ENCODE results near the gene CD300H.
"Not testable (repeated sequence)": the region's sequence is repeated elsewhere in the genome, so short reads cannot be mapped to it uniquely, and the experiment has no call there.

CD300H gene

GRCh38 chr17:74592087-74592990 lies 25.0 kb upstream of the CD300H start, which contains the start of gene CD300LD:
Gene CD300LD, minus strand, starts transcription at chr17:74592283. Its CDS starts 81 bp downstream, at chr17:74592202.
- no peak within 1 kb of the TSS for H3K9ac ChIP-seq (ENCODE audit: low read length in 5 of 5)

GRCh38 chr17:74591503-74591902 lies 24.2 kb upstream of the CD300H start:
- H3K27ac ChIP-seq (ENCODE audit: low read depth, low read length), result no peak overlapping the region
- H3K9me3 ChIP-seq (ENCODE audit: control insufficient read depth in 5 of 5, low read length in 5 of 5), result peaks cover 0 to 4% (median 2%) of the 10 kb centered on the region in 5 donors
- H3K36me3 ChIP-seq (ENCODE audit: control insufficient read depth in 5 of 5, insufficient read depth in 5 of 5, low read length in 5 of 5), result no peaks in the 10 kb centered on the region
- peaks cover 0 to 9% (median 0%) of the 10 kb centered on the region in 5 donors for H3K4me1 ChIP-seq (ENCODE audit: control insufficient read depth in 5 of 5, insufficient read depth in 5 of 5, low read length in 5 of 5)
- peaks cover 0 to 3% (median 0%) of the 10 kb centered on the region in 5 donors for H3K27me3 ChIP-seq (ENCODE audit: control insufficient read depth in 5 of 5, insufficient read depth in 4 of 5, low read length in 5 of 5)
- H3K4me3 ChIP-seq (ENCODE audit: low read depth in 1 of 5, low read length in 5 of 5), result no peak overlapping the region
- no peak overlapping the region for H3K9ac ChIP-seq (ENCODE audit: low read length in 5 of 5)

More at GRCh38 chr17:74592087-74592990, 25.0 kb upstream of the CD300H start, which contains the start of gene CD300LD:
- peaks cover 0 to 3% (median 0%) of the 10 kb centered on the region in 5 donors for H3K27me3 ChIP-seq (ENCODE audit: control insufficient read depth in 5 of 5, insufficient read depth in 4 of 5, low read length in 5 of 5)
- no peak within 1 kb of the TSS for H3K27ac ChIP-seq (ENCODE audit: low read depth, low read length)
- no peak within 1 kb of the TSS for H3K4me3 ChIP-seq (ENCODE audit: low read depth in 1 of 5, low read length in 5 of 5)
- H3K9me3 ChIP-seq (ENCODE audit: control insufficient read depth in 5 of 5, low read length in 5 of 5), result peaks cover 0 to 4% (median 2%) of the 10 kb centered on the region in 5 donors
- H3K4me1 ChIP-seq (ENCODE audit: control insufficient read depth in 5 of 5, insufficient read depth in 5 of 5, low read length in 5 of 5), result peaks cover 0 to 9% (median 0%) of the 10 kb centered on the region in 5 donors
- no peaks in the 10 kb centered on the region for H3K36me3 ChIP-seq (ENCODE audit: control insufficient read depth in 5 of 5, insufficient read depth in 5 of 5, low read length in 5 of 5)

DNA sequence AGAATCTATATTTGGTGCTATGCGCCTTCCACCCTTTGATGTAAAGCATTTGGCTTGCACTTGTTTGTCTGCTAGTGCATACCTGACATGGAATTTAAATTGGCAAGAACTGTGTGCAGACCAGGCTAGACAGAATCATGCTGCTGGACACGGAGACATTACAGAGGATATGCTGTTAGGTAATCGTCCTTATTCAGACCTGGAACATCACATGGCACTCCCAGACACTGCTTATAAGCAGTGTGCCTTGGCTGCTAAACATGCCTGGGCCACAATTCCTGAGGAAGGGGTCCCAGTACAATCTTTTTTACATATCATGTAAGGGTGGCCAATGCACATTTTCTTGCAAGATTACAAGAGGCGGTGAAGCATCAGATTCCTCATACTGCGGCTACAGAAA lies 18.4 kb upstream of the CD300H start:
- no peak overlapping the region for H3K27ac ChIP-seq (ENCODE audit: low read depth, low read length)
- H3K4me3 ChIP-seq (ENCODE audit: low read depth in 1 of 5, low read length in 5 of 5), result no peak overlapping the region
- no peaks in the 10 kb centered on the region for H3K4me1 ChIP-seq (ENCODE audit: control insufficient read depth in 5 of 5, insufficient read depth in 5 of 5, low read length in 5 of 5)
- peaks cover 0 to 9% (median 3%) of the 10 kb centered on the region in 5 donors for H3K9me3 ChIP-seq (ENCODE audit: control insufficient read depth in 5 of 5, low read length in 5 of 5)
- H3K9ac ChIP-seq (ENCODE audit: low read length in 5 of 5), result no peak overlapping the region
- H3K27me3 ChIP-seq (ENCODE audit: control insufficient read depth in 5 of 5, insufficient read depth in 4 of 5, low read length in 5 of 5), result peaks cover 0 to 9% (median 4%) of the 10 kb centered on the region in 5 donors
- no peaks in the 10 kb centered on the region for H3K36me3 ChIP-seq (ENCODE audit: control insufficient read depth in 5 of 5, insufficient read depth in 5 of 5, low read length in 5 of 5)

GRCh38 chr17:74584292-74585060 lies 17.2 kb upstream of the CD300H start:
- H3K9me3 ChIP-seq (ENCODE audit: control insufficient read depth in 5 of 5, low read length in 5 of 5), result peaks cover 0 to 9% (median 3%) of the 10 kb centered on the region in 5 donors
- peaks cover 0 to 9% (median 4%) of the 10 kb centered on the region in 5 donors for H3K27me3 ChIP-seq (ENCODE audit: control insufficient read depth in 5 of 5, insufficient read depth in 4 of 5, low read length in 5 of 5)
- H3K36me3 ChIP-seq (ENCODE audit: control insufficient read depth in 5 of 5, insufficient read depth in 5 of 5, low read length in 5 of 5), result no peaks in the 10 kb centered on the region
- H3K9ac ChIP-seq (ENCODE audit: low read length in 5 of 5), result no peak overlapping the region
- no peak overlapping the region for H3K4me3 ChIP-seq (ENCODE audit: low read depth in 1 of 5, low read length in 5 of 5)
- peaks cover 0 to 7% (median 0%) of the 10 kb centered on the region in 5 donors for H3K4me1 ChIP-seq (ENCODE audit: control insufficient read depth in 5 of 5, insufficient read depth in 5 of 5, low read length in 5 of 5)
- no peak overlapping the region for H3K27ac ChIP-seq (ENCODE audit: low read depth, low read length)

DNA sequence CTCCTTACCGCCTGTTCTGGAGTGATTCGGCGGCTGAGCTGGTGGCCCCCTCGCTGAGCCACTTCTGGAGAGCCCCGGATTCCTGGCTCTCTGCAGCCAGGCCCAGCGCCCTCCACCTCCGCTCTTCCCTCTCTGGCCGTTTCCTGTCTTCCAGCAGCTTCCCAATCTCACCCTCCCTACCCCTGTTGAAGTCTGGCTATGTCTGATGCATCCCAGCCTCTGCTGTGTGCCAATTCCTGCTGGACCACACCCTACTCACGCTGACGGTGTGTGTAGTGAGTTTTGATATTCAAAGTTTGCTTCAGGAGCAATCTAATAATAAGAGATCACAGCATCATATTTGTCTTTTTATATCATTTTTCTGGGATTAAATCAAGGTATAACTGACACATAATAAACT lies 15.3 kb upstream of the CD300H start:
- Histone ChIP-seq H3K27ac (ENCODE audit: low read depth, low read length) (no peak overlapping the region), H3K4me3 (ENCODE audit: low read depth in 1 of 5, low read length in 5 of 5) (no peak overlapping the region), H3K27me3 (ENCODE audit: control insufficient read depth in 5 of 5, insufficient read depth in 4 of 5, low read length in 5 of 5) (peaks cover 0 to 9% (median 6%) of the 10 kb centered on the region in 5 donors), H3K9me3 (ENCODE audit: control insufficient read depth in 5 of 5, low read length in 5 of 5) (peaks cover 0 to 9% (median 0%) of the 10 kb centered on the region in 5 donors), H3K9ac (ENCODE audit: low read length in 5 of 5) (no peak overlapping the region), H3K36me3 (ENCODE audit: control insufficient read depth in 5 of 5, insufficient read depth in 5 of 5, low read length in 5 of 5) (no peaks in the 10 kb centered on the region), H3K4me1 (ENCODE audit: control insufficient read depth in 5 of 5, insufficient read depth in 5 of 5, low read length in 5 of 5) (peaks cover 0 to 10% (median 0%) of the 10 kb centered on the region in 5 donors)

- Histone ChIP-seq H3K4me1 (ENCODE audit: control insufficient read depth in 5 of 5, insufficient read depth in 5 of 5, low read length in 5 of 5) (peaks cover 0 to 10% (median 0%) of the 10 kb centered on the region in 5 donors), H3K9me3 (ENCODE audit: control insufficient read depth in 5 of 5, low read length in 5 of 5) (peaks cover 0 to 8% (median 0%) of the 10 kb centered on the region in 5 donors), H3K27me3 (ENCODE audit: control insufficient read depth in 5 of 5, insufficient read depth in 4 of 5, low read length in 5 of 5) (peaks cover 0 to 9% (median 5%) of the 10 kb centered on the region in 5 donors), H3K36me3 (ENCODE audit: control insufficient read depth in 5 of 5, insufficient read depth in 5 of 5, low read length in 5 of 5) (no peaks in the 10 kb centered on the region), H3K4me3 (ENCODE audit: low read depth in 1 of 5, low read length in 5 of 5) (no peak overlapping the region), H3K9ac (ENCODE audit: low read length in 5 of 5) (no peak overlapping the region), H3K27ac (ENCODE audit: low read depth, low read length) (no peak overlapping the region)
Observed at GRCh38 chr17:74579900-74580299, 12.6 kb upstream of the CD300H start.

DNA sequence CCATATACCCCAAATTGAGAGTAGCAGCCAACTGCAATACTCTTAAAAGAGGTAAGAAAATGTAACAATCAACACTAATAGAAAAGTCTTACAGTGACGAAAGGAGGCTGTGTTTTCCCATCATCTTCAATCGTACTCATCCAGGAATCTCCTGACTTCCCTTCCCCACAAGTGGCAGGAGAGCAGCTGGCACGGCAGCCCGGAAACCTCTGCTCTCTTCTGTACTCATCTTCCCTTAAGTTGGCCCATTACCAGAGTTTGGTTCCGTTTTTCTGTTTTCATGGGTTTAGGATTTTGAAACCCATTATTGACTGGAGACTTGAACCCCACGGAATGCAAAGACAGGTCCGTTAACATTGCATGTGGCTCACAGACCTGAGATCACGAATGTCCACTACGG lies 11.7 kb upstream of the CD300H start:
- H3K27ac ChIP-seq (ENCODE audit: low read depth, low read length), result no peak overlapping the region
- H3K27me3 ChIP-seq (ENCODE audit: control insufficient read depth in 5 of 5, insufficient read depth in 4 of 5, low read length in 5 of 5), result peaks cover 0 to 7% (median 5%) of the 10 kb centered on the region in 5 donors
- H3K4me3 ChIP-seq (ENCODE audit: low read depth in 1 of 5, low read length in 5 of 5), result no peak overlapping the region
- peaks cover 0 to 10% (median 0%) of the 10 kb centered on the region in 5 donors for H3K4me1 ChIP-seq (ENCODE audit: control insufficient read depth in 5 of 5, insufficient read depth in 5 of 5, low read length in 5 of 5)
- H3K36me3 ChIP-seq (ENCODE audit: control insufficient read depth in 5 of 5, insufficient read depth in 5 of 5, low read length in 5 of 5), result no peaks in the 10 kb centered on the region
- H3K9me3 ChIP-seq (ENCODE audit: control insufficient read depth in 5 of 5, low read length in 5 of 5), result peaks cover 0 to 3% (median 0%) of the 10 kb centered on the region in 5 donors
- no peak overlapping the region for H3K9ac ChIP-seq (ENCODE audit: low read length in 5 of 5)

GRCh38 chr17:74574489-74575142 lies 7.3 kb upstream of the CD300H start:
- peaks cover 0 to 4% (median 3%) of the 10 kb centered on the region in 5 donors for H3K4me1 ChIP-seq (ENCODE audit: control insufficient read depth in 5 of 5, insufficient read depth in 5 of 5, low read length in 5 of 5)
- peaks cover 0 to 5% (median 0%) of the 10 kb centered on the region in 5 donors for H3K9me3 ChIP-seq (ENCODE audit: control insufficient read depth in 5 of 5, low read length in 5 of 5)
- H3K36me3 ChIP-seq (ENCODE audit: control insufficient read depth in 5 of 5, insufficient read depth in 5 of 5, low read length in 5 of 5), result no peaks in the 10 kb centered on the region
- no peak overlapping the region for H3K4me3 ChIP-seq (ENCODE audit: low read depth in 1 of 5, low read length in 5 of 5)
- H3K27me3 ChIP-seq (ENCODE audit: control insufficient read depth in 5 of 5, insufficient read depth in 4 of 5, low read length in 5 of 5), result peaks cover 3 to 10% (median 5%) of the 10 kb centered on the region in 5 donors
- no peak overlapping the region for H3K27ac ChIP-seq (ENCODE audit: low read depth, low read length)
- no peak overlapping the region for H3K9ac ChIP-seq (ENCODE audit: low read length in 5 of 5)

DNA sequence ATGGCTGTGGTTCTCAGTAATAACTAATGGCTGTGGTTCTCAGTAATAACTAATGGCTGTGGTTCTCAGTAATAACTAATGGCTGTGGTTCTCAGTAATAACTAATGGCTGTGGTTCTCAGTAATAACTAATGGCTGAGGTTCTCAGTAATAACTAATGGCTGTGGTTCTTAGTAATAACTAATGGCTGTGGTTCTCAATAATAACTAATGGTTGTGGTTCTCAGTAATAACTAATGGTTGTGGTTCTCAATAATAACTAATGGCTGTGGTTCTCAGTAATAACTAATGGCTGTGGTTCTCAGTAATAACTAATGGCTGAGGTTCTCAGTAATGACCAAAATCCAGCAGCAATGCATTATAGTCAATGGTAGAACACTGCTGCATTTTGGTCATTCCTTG lies 6.3 kb upstream of the CD300H start:
- not testable (repeated sequence) for H3K4me1 ChIP-seq (ENCODE audit: control insufficient read depth in 5 of 5, insufficient read depth in 5 of 5, low read length in 5 of 5); H3K4me3 ChIP-seq (ENCODE audit: low read depth in 1 of 5, low read length in 5 of 5); H3K27ac ChIP-seq (ENCODE audit: low read depth, low read length); H3K9me3 ChIP-seq (ENCODE audit: control insufficient read depth in 5 of 5, low read length in 5 of 5); H3K9ac ChIP-seq (ENCODE audit: low read length in 5 of 5); H3K36me3 ChIP-seq (ENCODE audit: control insufficient read depth in 5 of 5, insufficient read depth in 5 of 5, low read length in 5 of 5)
- H3K27me3 ChIP-seq (ENCODE audit: control insufficient read depth in 5 of 5, insufficient read depth in 4 of 5, low read length in 5 of 5), result peaks cover 2 to 19% (median 4%) of the 10 kb centered on the region in 5 donors

All from subcutaneous abdominal adipose tissue (tissue), 5 donors.